NCI-H187 treated with DMSO at 0.1 percent for 48 hours (cell line): Measurements from ENCODE around the gene SCUBE1.

Source experiments
- DNase-seq: peaks from one replicate; lab custom pipeline; 2025; lab: John Stamatoyannopoulos, UW

SCUBE1 gene

GRCh38 chr22:43326331-43327156 is 16.6 kb downstream of the SCUBE1 start:
- DNase-seq, result no peak

- no peak for DNase-seq
These were observed 18.0 kb downstream of the SCUBE1 start for GRCh38 chr22:43325176-43325575.

GRCh38 chr22:43320943-43321900 is 21.9 kb downstream of the SCUBE1 start:
- DNase-seq, result no peak

GRCh38 chr22:43319661-43320486 is 23.3 kb downstream of the SCUBE1 start:
- DNase-seq, result no peak

GRCh38 chr22:43317239-43317638 is 25.9 kb downstream of the SCUBE1 start:
- no peak for DNase-seq

- DNase-seq, result no peak
These were observed 27.4 kb downstream of the SCUBE1 start for GRCh38 chr22:43315687-43316217.

GRCh38 chr22:43314611-43315010 is 28.6 kb downstream of the SCUBE1 start:
- no peak for DNase-seq

GRCh38 chr22:43313890-43314474 is 29.2 kb downstream of the SCUBE1 start:
- no peak for DNase-seq

- no peak for DNase-seq
These were observed 29.8 kb downstream of the SCUBE1 start for GRCh38 chr22:43313244-43313889.

GRCh38 chr22:43312608-43313007 is 30.6 kb downstream of the SCUBE1 start:
- DNase-seq, result no peak

- DNase-seq, result no peak
These were observed 32.4 kb downstream of the SCUBE1 start for GRCh38 chr22:43310798-43311197.

- DNase-seq, result no peak
These were observed 32.9 kb downstream of the SCUBE1 start for GRCh38 chr22:43310311-43310710.

GRCh38 chr22:43308836-43309235 is 34.3 kb downstream of the SCUBE1 start:
- DNase-seq, result no peak

- no peak for DNase-seq
These were observed 34.9 kb downstream of the SCUBE1 start for GRCh38 chr22:43308060-43308830.

- no peak for DNase-seq
These were observed 37.4 kb downstream of the SCUBE1 start for GRCh38 chr22:43305806-43306205.

GRCh38 chr22:43304831-43305590 is 38.2 kb downstream of the SCUBE1 start:
- no peak for DNase-seq

- no peak for DNase-seq
These were observed 39.4 kb downstream of the SCUBE1 start for GRCh38 chr22:43303751-43304150.

GRCh38 chr22:43303166-43303565 is 40.0 kb downstream of the SCUBE1 start:
- no peak for DNase-seq

- no peak for DNase-seq
These were observed 40.6 kb downstream of the SCUBE1 start for GRCh38 chr22:43302531-43303041.
